ENCODE results near the gene FAM13A.

Gene FAM13A

GRCh38 chr4:88841635-88842034 lies 215.3 kb downstream of the FAM13A start:
- DNase-seq (ENCODE audit: low spot score): no peak
- in situ Hi-C loops (cut with MboI; ENCODE audit: low sequenced_read_pairs, unreplicated experiment): no loop called here
- no peak for TF ChIP-seq CTCF (IDR thresholded peaks at IDR 0.05; ENCODE audit: borderline replicate concordance, control extremely low read depth, extremely low read depth, insufficient read depth, missing control alignments)

- no peak for TF ChIP-seq CTCF (IDR thresholded peaks at IDR 0.05; ENCODE audit: borderline replicate concordance, control extremely low read depth, extremely low read depth, insufficient read depth, missing control alignments)
- in situ Hi-C loops (cut with MboI; ENCODE audit: low sequenced_read_pairs, unreplicated experiment): no loop called here
- DNase-seq (ENCODE audit: low spot score): no peak
Measured at GRCh38 chr4:88836216-88836615, 220.8 kb downstream of the FAM13A start.

- TF ChIP-seq CTCF (IDR thresholded peaks at IDR 0.05; ENCODE audit: borderline replicate concordance, control extremely low read depth, extremely low read depth, insufficient read depth, missing control alignments): no peak
- no peak for DNase-seq (ENCODE audit: low spot score)
- in situ Hi-C loops (cut with MboI; ENCODE audit: low sequenced_read_pairs, unreplicated experiment): no loop called here
Measured at GRCh38 chr4:88831031-88831430, 226.0 kb downstream of the FAM13A start.

GRCh38 chr4:88830598-88830997 lies 226.4 kb downstream of the FAM13A start:
- no peak for DNase-seq (ENCODE audit: low spot score)
- in situ Hi-C loops (cut with MboI; ENCODE audit: low sequenced_read_pairs, unreplicated experiment): no loop called here
- TF ChIP-seq CTCF (IDR thresholded peaks at IDR 0.05; ENCODE audit: borderline replicate concordance, control extremely low read depth, extremely low read depth, insufficient read depth, missing control alignments): no peak

- TF ChIP-seq CTCF (IDR thresholded peaks at IDR 0.05; ENCODE audit: borderline replicate concordance, control extremely low read depth, extremely low read depth, insufficient read depth, missing control alignments): no peak
- DNase-seq (ENCODE audit: low spot score): no peak
- in situ Hi-C loops (cut with MboI; ENCODE audit: low sequenced_read_pairs, unreplicated experiment): no loop called here
Measured at GRCh38 chr4:88828842-88829571, 228.0 kb downstream of the FAM13A start.

- TF ChIP-seq CTCF (IDR thresholded peaks at IDR 0.05; ENCODE audit: borderline replicate concordance, control extremely low read depth, extremely low read depth, insufficient read depth, missing control alignments): no peak
- no peak for DNase-seq (ENCODE audit: low spot score)
- in situ Hi-C loops (cut with MboI; ENCODE audit: low sequenced_read_pairs, unreplicated experiment): no loop called here
Measured at GRCh38 chr4:88827442-88827841, 229.5 kb downstream of the FAM13A start.

Measured in GM13976 (cell line).